Fibroblast of pulmonary artery (primary cell): ENCODE results near the gene ABR.
A peak's percentile ranks its signal among the peaks of the same experiment; 100 is the strongest.

Experiments
- DNase-seq: peaks from one replicate; pipeline ENCODE4 v3.0.0-alpha.2; 2010; ENCODE audit warnings: low read depth
- H3K4me3 ChIP-seq: replicated peaks from 2 replicates; pipeline ENCODE4 v1.5.1; 2011; ENCODE audit warnings: low read depth, mild to moderate bottlenecking, control low read depth, low read length, moderate library complexity
- TF ChIP-seq, protein P1 (sequence below): IDR thresholded peaks from 2 replicates; pipeline ENCODE4 v1.5.1; 2011; ENCODE audit warnings: mild to moderate bottlenecking, control low read depth, low read length, inconsistent platforms; ENCODE audit errors: missing control alignments

ABR gene

DNA sequence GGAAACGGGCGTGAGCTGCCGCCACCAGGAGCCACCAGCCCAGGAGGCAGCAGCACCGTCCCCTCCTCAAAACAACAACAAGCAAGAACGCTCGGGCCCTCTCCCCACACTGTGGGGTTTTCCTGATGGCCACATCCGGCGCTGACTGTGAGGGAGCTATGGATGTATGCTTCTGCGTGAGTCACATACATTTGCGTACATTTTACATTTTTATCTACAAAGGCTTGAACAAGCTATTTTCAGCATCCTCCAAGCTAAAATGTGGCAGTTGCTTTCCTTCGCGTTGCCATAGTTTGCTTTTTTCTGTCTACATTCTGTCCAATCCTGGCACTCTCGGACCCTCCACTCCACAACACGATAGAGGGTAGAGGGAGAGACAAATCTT, 2.0 kb upstream of the ABR start:
- peak; percentile 70 for DNase-seq
- no peak overlapping the region for H3K4me3 ChIP-seq
- TF ChIP-seq, protein P1, sequence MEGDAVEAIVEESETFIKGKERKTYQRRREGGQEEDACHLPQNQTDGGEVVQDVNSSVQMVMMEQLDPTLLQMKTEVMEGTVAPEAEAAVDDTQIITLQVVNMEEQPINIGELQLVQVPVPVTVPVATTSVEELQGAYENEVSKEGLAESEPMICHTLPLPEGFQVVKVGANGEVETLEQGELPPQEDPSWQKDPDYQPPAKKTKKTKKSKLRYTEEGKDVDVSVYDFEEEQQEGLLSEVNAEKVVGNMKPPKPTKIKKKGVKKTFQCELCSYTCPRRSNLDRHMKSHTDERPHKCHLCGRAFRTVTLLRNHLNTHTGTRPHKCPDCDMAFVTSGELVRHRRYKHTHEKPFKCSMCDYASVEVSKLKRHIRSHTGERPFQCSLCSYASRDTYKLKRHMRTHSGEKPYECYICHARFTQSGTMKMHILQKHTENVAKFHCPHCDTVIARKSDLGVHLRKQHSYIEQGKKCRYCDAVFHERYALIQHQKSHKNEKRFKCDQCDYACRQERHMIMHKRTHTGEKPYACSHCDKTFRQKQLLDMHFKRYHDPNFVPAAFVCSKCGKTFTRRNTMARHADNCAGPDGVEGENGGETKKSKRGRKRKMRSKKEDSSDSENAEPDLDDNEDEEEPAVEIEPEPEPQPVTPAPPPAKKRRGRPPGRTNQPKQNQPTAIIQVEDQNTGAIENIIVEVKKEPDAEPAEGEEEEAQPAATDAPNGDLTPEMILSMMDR = no peak

DNA sequence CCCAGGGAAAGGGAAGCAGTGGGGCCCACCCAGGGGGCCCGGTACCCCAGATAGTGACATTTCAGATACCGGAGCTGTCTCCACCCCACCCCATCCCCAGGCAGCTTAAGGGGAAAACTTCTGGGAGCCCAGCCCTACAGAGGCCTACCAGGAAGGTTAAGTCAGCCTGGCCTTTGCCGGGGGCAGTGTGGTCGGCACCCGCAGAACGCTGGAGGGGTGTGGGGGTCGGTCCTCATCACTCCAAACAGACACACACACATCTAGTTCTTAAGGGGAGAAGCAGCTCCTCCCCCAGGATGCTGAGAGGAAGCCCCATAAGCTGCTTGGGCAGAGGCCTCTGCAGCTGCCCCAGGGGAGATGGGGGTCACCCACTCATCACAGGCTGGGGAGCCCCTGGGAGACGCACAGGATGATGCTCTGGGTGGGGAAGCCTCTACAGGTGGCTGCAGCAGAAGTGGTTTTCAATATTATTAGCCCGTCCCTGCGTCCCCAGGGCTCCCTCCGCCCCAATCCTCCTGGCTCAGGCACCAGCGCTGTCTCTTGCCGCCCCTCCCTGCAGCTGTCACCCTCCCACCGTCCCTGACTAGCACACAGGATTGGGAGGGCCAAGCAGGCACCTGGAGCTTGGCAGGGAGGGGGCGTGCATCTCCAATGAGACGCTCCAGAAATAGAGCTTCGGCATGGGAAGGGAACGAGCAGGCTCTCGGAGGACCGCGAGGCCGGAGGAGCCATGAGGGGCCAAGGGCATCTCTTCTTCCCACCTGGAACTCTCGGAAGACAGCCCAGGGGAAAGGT, 1.4 kb upstream of the ABR start:
- TF ChIP-seq, protein P1 = no peak
- no peak for DNase-seq
- no peak overlapping the region for H3K4me3 ChIP-seq

DNA sequence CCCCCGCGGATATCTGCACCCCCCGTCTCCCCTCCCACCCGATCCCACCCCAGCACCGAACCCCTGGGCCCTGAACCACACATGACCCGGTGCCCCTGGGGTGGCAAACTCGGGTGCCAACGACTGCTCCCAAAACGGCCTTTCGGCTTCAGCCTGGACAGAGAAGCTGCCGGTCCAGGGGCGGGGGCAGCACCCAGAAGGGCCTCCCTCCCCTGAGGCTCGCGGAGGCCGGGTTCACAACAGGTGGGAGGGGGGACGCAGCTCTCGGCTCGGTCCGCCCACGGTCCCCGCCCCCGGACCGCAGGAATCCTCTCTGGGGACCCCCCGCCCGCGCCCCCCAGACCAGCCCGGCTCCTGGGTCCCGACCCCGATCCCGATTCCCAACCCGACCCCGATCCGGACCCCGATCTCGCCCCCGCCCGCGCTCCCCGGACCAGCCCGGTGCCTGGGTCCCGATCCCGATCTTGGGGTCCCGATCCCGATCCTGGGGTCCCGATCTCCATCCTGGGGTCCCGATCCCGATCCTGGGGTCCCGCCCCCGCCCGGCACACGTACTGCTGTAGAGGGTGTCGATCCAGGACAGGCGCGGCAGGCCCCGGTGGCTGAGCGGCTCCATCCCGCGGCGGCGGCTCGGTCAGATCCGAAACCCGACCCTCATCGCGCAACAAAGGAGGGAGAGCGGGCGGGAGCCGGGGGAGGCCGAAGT, 516 bp downstream of the ABR start:
- DNase-seq = peak; percentile 32
- peak overlapping the region; percentile 76 for H3K4me3 ChIP-seq
- TF ChIP-seq, protein P1 = no peak

DNA sequence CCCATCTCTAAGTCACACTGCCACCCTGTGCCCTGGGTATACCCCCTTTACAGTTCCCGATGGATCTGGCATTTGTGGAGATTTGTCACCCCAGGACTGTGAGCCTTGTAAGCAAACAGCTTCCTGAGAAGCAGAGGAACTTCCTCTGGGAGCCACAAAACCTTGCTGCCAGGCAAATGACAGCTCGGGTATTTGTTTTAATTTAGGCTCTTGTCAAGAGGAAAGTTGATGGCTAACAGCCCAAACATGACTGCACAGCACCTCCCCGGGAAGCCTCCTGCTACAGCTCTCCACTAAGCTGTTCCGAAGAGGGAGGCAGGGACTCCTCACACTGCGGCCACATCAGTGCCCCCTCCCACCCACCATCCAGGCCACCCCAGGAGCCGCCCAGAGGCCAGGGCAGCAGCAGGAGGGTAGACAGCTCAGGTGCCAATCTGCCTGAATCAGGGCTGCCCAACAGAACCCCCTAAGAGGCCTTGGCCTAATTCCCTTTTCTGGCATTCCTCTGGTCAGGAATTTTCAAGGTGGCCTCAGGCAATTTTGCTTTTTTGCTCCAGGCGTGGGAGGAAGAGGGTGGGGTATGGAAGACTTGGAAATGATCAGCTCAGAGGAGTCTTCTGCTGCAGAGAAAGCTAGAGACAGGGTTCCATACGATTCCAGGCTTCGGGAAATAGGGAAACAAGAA, 2.6 kb downstream of the ABR start:
- DNase-seq = peak; percentile 45
- TF ChIP-seq, protein P1 = no peak
- H3K4me3 ChIP-seq = no peak overlapping the region

DNA sequence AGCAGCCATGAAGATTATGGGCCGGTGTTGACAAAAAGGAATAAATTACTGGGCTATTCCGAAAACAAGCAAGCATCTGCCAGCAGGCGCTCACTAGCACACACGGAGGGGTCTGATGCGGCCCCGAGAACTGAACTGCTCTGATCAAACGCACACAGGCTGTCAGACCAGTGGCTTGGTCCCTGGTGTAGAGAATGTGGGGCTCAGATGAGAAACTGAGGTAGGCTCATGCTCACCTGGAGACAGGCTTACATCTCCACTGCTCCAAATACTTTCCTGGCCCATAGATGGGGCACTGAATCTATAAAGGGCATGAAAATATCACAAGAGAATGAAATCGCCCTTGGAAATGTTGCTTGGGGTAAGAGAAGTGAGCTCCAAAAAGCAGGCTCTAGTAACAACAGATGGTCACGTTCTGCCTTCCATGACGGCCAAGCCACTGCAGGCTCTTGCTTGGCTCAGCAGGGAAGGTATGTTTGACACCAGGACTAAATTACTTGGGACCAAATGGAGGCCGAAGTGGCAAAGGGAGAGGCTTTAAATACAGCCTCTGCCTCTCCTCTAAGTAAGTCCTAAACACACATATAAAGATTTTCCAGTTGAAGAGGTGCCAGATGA, 5.4 kb downstream of the ABR start:
- no peak for DNase-seq
- no peak overlapping the region for H3K4me3 ChIP-seq
- TF ChIP-seq, protein P1 = no peak

DNA sequence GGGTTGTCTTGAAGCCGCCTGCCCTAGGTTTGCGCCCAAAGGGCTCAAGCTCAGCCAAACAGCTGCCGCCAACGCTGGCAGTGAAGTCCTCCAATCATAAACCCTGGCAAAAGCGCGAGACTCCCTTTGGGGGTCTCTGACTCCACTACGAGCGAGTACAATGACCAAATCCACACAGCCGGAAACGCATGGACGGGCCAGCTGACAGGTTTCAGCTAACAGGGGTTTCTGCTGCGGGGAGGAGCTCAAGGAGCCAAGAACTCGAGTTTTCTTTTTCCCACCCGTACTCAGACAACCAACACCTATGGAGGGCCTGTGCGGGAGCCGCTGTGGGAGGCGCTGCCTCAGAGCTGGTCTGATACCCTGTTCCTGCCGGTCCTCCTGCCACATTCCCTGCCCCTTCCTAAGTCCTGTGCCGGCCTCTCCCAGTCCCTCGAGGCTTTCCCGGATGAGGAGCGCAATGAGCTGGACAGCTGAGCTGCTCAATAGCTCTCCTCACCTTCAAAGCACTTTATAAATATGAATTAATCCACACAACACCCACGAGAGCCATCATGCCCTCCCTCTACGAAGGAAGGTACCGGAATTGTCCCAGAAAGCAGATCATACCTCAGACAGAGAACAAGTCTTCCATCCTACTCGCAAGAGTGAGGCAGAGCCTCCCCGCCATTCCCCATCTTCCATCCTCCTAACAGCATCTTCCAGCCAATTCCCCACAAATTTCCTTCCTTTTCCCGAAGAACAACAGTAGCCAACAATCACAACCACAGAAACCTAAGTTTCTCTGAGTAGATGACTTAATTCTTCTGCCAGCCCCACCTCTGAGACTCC, 6.1 kb downstream of the ABR start:
- DNase-seq = no peak
- TF ChIP-seq, protein P1 = no peak
- H3K4me3 ChIP-seq = no peak overlapping the region
